GM21390 (cell line): ENCODE measurements around the gene NFKBIZ.

Experiments
- ATAC-seq: cut with Tn5 transposase; IDR thresholded peaks from one replicate; pipeline ENCODE4 v1.9.1; 2021; ENCODE audit not compliant: unreplicated experiment

Gene NFKBIZ

DNA sequence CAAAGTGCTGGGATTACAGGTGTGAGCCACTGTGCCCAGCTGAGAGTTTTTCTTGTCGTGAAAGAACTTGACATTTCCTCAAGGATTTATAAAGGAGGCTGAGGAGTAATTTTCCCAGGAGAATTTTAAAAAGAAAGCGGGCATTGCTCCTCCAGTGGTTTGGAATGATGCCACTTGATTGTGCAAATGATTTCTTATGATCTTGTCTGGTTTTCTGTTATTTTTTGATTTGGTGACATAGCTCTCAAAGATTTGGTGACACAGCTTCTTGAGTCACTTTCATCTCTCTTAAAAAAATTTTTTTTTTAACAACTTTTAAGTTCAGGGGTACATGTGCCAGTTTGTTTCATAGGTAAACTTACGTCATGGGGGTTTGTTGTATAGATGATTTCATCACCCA is 24.6 kb upstream of the NFKBIZ start:
- no peak for ATAC-seq

DNA sequence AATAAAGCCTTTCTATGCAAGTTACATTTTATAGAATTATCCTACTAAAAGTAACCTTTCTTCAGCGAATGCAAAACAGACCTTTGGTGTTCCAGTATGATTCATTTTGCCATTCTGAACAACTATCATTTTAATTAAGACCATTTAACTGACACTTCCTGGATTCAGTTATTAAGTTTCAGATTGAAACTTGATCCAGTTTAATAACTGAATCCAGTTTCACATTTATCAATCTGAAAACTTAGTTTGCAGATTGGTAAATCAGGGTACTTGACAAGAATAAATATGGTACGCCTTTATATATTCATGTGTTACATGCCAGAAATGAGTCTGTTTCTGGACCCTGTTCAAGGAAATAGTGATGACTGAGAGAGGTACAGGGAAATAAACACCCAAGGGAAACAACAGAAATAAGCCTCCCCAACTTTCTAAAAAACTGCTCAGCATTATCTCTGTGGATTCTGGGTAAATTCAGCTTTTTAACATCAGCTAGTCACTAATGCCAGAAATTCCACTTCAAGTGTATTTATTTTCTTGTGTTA is 23.3 kb upstream of the NFKBIZ start:
- ATAC-seq, result no peak

DNA sequence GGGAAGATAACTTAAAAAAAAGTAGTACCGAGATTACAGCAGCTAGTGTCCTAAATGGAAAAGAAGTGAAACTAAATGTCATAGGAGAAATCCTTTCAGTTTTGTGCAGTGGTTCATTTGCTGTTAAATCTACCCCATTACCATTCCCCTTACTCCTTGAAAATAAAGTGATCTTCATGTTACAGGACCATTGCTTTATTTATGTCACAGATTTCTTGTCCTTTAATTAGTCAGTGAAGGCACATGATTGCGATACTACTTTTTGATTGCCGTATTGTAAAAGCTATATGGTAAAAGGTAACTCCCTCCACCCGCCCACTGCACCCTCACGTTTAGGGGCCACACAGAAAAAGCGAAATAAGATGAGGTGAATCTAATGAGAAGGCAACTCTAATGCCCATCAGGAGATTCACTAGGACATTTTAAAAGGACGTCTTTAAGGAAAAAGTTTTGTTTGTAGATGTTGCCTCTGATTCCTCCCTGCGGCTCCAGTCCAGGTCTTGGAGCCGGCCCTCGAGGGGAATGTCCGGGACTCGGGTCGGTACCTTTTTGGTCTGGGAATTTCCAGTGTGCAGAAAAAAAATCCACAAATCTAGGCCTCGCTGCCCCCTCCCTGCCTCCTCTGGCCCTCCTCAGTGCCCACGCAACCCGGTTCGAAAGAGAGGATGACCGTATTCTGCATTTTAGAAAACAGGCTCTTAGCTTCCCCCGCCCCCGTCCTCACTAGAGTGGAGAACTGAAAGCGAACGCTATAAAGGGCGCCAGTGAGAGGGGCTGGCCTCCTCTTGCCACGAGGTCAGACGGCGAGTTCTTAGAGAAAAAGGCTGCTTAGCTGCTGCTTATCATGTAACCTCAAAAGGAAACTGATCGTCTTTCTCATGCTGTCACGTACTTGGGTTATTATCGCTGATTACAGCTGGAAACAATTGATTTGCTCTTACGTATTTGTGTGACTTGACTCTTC is 21.8 kb upstream of the NFKBIZ start:
- ATAC-seq, result peak; percentile 87

DNA sequence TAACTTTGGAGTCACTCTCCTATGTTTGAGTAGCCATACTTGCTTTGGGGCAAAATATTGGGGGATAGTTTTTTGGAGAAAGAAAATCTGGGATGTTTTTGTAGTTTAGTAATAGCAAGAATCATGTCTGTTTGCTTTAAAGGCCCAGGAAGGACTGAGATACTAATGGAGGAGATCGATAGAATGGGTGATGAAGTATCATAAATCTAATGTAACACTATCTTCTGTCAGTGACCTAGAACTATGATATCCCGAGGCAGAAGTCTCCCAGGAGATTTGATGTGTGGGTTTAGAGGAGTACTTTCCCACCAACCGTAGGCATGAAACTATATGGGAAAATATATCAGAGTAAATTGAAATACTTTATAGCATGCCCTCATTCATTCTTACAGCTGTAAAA is 21.0 kb upstream of the NFKBIZ start:
- no peak for ATAC-seq

DNA sequence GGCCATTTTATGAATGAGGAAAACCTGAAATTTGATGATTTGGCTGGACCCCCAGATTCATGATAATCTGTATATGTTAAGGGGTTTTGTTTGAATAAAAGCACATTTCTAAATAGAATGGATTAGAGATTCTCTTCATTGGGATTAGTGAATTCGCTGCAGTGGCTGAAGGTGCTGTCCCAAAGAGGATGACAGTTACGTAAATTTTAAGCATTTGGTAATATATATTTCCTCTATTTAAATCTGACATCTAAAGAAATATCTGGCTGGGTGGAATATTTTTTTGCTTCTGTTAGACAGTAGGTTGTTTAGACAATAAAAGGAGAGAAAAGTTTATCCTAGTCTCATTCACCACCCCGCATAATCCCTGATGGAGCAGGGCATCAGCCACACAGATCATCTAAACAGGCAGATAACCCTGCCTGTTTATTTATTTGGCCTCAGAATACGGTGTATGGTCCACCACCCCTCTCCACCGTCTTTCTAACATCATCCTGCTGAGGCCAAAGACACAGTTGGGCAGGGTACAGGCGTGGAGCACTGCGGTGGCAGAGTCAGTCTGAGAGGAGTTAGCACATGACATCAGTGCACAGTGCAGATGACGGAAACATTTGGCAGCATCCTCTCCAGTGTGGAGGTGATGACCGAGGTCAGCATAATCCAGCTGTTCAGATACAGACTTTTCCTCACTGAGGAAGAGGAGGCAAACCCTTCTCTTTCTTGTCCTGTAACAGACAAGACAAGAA is 20.4 kb upstream of the NFKBIZ start:
- peak; percentile 44 for ATAC-seq

DNA sequence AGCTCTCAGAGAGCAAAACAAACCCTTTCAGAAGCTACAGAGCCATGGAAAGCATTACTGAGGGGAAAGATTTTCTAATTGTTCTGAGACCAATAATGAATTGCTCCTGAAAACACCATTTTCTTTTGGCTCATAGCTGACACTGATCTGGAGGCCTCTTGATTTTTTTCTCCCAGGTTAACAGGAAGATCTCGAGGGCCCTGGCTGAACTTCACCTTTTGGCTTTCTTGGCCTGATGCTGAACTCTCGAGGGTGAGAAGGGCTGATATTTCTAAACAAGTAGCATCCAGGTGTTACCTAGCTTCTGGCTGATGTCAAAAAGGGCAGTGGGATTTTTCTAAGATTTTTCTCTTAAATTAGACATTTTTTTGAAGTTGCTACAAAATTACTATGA is 19.9 kb upstream of the NFKBIZ start:
- ATAC-seq, result no peak

DNA sequence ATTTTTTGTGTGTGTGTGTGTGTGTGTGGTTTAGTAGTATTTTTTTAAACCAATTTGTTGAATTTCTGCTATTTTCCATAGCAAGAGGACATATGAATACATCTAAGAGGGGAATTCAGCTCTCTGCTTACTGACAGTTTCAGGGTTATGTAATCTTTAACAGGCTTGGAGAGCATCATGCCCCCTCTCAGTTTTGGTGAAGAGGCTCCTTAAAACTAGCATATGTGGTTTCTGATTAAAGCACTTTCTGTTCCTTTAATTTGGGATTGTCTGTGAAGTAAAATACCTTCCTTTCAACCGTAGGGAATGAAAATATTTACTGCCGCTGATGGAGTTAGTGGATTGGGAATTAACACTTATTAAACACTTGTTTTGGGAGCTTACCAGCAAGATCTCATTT is 19.4 kb upstream of the NFKBIZ start:
- ATAC-seq, result no peak

DNA sequence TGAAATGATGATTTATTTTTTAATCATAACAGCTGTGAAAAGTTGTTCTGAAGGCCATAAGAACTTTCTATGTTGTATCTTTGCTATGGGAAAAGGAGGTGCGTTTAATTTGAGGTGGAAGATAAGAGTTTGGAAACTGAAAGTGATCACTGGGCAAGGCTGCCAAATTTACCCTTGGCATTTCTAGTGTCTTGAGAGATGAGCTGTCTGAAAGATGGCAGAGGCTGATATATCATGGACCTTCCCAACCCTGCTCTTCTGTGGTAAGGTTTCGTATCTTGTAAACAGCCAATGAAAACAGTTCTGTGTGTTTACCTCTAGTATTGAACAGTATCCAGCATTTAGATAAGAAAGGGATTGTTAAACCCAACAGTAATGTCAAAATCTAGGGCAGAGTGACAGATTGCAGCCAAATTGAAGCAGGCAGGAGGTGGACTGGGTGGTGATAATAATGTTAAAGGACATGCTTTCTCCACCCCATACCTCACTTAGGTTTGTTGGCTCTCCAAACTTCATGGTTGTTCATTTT is 15.8 kb upstream of the NFKBIZ start:
- ATAC-seq, result no peak

DNA sequence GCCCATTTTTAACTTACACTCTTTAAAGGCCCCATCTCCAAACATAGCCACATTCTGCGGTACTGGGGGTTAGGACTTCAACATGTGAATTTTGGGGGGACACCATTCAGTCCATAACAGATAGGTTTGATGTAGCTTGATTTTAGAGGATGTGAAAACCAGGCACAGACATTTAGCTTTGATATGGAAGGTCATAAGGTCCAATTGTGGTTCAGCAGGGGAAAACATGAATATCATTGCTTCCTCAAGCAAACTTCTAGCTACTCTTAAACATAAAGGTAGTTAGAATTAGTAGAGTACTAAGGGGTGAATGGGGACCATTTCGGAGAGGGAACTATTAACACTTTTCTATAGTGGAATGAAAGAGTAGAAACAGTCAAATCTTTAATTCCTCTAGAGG is 13.6 kb upstream of the NFKBIZ start:
- no peak for ATAC-seq

DNA sequence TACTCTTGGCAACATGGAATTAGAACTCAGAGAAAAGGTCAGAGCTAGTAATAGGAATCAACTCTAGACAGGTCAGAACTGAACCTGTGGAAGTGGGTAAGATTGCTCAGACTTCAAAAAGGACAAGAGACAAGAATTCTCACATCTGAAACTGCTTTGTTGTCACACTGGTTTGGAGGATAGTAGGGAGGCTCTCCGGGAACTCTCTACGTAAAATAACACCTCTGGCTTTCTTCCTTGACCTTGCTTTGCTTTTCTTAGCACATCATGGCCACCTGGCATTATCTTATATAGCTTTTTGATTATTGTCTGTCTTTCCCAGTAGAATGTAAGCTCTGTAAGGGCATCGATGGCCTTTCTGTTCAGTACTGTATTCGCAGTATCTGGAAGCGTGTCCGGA is 13.2 kb upstream of the NFKBIZ start:
- ATAC-seq, result no peak

DNA sequence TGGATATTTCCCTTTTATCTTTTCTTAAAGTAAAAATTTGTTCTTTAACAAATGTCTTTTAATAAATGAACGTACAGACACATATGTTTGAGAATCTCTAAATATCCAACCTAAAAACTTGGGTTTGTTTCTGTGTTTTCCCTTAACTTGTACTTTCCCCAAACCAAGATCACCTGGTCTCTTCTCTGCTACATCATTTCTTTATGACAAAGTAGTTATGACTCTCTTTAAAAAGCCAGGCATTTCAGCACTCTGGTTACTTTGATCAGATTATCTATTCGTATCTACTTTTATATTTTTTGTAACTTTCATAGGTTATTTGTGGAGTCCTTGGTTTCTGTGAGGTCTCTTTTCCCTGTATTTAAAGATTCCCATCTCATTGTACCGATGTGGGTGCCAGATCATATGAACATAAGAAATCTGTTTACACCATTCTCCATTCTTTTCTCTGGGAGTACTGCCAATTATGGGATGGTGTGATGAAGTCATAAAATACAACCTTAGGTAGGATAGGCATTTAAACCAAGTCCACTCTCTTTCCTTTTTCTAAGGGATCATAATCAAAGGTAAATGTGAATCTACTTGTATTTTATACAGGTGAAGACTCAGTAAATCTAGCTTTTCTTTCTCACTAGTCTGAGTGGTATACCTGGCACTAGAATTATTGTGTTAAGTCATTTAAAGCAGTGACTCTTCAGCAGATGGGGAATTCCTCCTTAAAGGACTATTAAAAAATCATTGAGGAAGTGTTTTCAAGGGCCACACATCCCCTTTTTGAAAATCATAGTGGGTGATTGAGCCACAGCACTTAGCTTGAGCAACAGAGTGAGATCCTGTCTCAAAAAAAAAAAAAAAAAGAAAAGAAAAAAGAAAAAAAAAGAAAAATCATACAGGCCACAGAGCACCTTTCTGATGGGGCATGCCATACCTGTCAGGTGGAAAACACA is 12.4 kb upstream of the NFKBIZ start:
- no peak for ATAC-seq

DNA sequence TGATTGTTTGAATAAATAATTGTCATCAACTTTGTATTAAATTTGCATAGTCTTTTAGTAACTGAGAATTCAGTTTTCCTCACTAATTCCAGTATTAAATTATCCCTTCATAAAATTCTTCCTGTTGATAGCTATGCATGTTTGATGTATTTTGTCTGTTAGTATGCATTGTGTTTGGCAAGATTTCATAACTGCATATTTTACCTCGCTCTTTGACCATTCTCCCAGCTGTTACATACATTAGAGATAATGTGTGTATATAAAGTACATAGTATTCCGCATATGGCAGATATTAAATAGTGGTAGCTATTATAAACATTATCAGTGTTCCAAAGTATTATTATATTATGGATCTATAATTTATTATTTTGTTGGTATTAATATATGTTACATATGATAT is 10.6 kb upstream of the NFKBIZ start:
- ATAC-seq, result no peak

DNA sequence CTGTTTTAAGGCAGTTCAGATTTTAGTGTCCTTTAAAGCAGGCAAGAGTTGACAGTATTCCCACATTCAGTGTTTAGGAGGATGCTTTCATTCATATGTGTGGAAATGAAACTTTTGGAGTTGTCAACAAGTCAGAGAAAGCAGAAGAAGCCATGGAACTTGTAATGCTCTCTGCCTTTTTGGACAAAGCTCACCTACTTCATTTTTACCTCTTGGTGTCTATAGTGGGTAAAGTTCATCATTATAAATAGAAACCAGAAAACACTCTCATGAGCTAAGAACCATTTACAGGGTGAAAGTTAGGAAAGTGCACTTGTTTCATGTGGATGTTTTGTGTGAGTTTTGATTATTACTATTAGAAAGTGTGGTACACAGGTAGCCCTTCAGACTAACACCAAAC is 9.2 kb upstream of the NFKBIZ start:
- no peak for ATAC-seq

DNA sequence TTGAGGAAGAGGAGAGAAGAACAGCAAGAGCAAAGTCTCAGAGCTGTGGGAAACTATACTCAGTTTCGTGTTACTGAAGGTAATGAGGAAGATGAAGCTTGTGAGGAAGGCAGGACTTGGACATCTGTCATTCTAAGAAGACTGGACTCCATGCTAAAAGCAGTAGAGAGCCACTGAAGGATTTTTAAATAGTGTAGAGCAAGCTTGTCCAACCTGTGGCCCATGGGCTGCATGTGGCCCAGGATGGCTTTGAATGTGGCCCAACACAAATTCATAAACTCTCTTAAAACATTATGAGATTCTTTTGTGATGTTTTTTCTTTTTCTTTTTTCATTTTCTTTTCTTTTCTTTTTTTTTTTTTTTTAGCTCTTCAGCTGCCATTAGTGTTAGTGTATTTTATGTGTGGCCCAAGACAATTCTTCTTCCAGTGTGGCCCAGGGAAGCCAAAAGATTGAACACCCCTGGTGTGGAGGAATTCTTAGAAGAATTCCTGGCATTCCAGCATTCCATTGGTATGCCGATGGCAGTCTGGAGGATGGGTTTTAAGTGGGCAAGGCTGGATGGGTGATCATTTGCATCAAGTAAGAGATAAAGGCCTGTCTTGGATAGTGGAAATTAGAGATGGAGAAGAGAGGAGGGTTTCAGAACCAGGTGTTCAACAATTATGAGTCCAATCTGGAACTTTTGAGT is 6.9 kb upstream of the NFKBIZ start:
- ATAC-seq, result no peak

DNA sequence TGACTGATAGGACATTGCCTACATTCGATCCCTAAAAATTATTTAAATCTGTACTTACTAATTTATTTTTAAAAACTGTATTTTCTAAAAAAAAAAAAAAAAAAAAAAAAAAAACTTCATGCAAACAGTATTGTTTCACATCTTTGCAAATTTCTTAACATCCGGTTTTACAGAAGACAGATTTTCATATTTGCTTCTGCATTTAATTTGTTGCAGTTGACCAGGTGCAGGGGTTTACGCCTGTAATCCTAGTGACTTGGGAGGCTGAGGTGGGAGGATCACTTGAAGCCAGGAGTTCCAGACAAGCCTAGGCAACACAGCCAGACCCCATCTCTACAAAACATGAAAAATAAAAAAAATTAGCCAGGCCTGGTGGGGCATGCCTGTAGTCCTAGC is 6.4 kb upstream of the NFKBIZ start:
- ATAC-seq, result no peak

DNA sequence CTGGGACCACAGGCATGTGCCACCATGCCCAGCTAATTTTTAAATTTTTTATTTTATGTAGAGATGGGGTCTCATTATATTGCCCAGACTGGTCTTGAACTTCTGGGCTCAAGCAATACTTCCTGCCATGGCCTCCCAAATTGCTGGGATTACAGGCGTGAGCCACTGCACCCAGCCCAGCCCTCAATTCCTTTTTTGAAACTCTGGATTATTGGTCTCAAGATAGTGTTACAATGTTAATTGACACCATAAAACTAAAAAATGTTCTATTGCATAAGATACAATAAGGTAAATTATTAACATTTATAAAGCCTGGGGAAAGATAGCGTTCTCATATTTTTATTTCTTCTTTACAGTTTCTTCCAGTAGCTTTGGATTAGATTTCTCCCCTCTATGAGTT is 3.9 kb upstream of the NFKBIZ start:
- no peak for ATAC-seq

DNA sequence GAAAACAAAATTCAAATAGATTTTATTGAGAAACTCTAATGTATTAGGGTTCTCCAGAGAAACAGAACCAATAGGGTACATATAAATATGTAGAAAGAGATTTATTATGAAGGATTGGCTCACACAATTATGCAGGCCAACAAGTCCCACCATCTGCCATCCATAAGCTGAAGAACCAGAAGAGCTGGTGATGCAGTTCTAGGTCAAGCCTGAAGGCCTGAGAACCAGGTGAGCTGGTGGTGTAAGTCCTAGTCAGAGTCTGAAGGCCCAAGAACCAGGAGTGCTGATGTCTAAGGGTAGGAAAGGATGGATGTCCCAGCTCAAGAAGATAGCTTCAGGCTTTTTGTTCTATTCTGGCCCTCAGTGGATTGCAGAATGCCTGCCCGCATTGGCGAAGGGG is 2.6 kb upstream of the NFKBIZ start:
- ATAC-seq, result no peak

DNA sequence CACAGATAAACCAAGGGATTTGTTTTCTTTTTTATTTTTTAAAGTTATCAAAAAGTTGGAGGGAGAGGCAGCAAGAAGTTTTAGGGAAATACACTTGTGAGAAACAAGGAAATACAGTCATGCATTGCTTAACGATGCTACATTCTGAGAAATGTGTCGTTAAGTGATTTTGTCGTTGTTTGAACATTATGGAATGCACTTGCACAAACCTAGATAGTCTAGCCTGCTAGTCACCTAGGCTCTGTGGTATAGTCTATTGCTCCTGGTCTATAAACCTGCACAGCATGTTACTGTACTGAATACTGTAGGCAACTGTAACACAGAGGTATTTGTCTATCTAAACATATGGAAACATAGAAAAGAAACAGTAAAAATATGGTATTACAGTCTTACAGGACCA is 2.0 kb upstream of the NFKBIZ start:
- no peak for ATAC-seq

DNA sequence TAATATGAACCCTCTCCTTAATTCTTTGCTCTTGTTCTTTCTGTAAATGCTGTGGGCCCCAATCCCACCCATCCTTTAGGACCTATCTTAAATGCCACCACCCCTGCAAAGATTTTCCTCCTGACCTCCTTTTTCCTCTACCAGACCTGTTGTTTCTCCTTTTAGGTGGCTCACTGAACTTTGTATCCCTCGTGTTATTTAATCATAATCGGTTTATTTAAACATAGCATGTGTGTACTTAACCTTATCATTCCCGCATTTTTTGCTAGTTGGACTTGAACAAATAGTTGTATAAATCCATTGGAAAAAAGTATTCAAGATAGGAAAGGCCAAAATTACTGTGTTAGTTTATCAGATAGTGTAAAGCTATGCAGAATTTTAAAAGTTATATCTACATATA is 988 bp upstream of the NFKBIZ start:
- no peak for ATAC-seq

DNA sequence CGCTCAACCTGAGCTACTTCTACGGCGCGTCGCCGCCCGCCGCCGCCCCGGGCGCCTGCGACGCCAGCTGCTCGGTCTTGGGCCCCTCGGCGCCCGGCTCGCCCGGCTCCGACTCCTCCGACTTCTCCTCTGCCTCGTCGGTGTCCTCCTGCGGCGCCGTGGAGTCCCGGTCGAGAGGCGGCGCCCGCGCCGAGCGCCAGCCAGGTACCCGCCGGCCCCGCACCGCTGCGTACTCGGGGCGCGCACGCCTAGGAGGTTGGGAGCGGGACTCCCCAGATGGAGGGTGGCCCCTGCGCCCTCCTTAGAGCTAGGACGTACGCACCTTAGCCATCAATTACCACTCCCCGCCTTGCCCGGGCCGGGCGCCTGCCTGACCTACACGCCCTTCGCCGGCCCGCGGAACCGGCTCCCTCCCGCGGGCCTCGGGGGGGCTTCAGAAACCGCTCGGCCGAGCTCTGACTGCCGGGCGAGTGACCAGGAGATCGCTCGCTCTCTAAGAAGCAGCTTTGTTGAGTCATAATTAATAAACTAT is 466 bp downstream of the NFKBIZ start:
- peak; percentile 23 for ATAC-seq
